Activated T-cell treated with anti-CD3 and anti-CD28 coated beads for 1 hour (primary cell): ENCODE results near the gene EFCAB11.

Experiments used
- DNase-seq: peaks from one replicate; pipeline ENCODE4 v3.0.0-alpha.2; 2020; ENCODE audit warnings: low read depth

Gene EFCAB11

GRCh38 chr14:89956661-89957009 is 2.1 kb upstream of the EFCAB11 start:
- DNase-seq = no peak

- peak; percentile 97 for DNase-seq
Measured at GRCh38 chr14:89955745-89956660, 1.5 kb upstream of the EFCAB11 start, which contains the start of gene TDP1. TSS of gene TDP1 (plus strand) at chr14:89955927. CDS start at chr14:89963115, 7,188 bp downstream.

GRCh38 chr14:89955022-89955744 is 653 bp upstream of the EFCAB11 start:
- no peak for DNase-seq

- no peak for DNase-seq
Measured at GRCh38 chr14:89953602-89954001, 928 bp downstream of the EFCAB11 start.

- DNase-seq = no peak
Measured at GRCh38 chr14:89952576-89952975, 2.0 kb downstream of the EFCAB11 start.

- DNase-seq = no peak
Measured at GRCh38 chr14:89947344-89947743, 7.2 kb downstream of the EFCAB11 start.

GRCh38 chr14:89941830-89942377 is 12.6 kb downstream of the EFCAB11 start:
- no peak for DNase-seq

- DNase-seq = no peak
Measured at GRCh38 chr14:89936654-89937185, 17.8 kb downstream of the EFCAB11 start.

- no peak for DNase-seq
Measured at GRCh38 chr14:89933002-89933401, 21.5 kb downstream of the EFCAB11 start.

- no peak for DNase-seq
Measured at GRCh38 chr14:89927186-89927865, 27.2 kb downstream of the EFCAB11 start.

GRCh38 chr14:89926694-89927093 is 27.8 kb downstream of the EFCAB11 start:
- no peak for DNase-seq

- no peak for DNase-seq
Measured at GRCh38 chr14:89924268-89924667, 30.3 kb downstream of the EFCAB11 start.

- no peak for DNase-seq
Measured at GRCh38 chr14:89922031-89922907, 32.3 kb downstream of the EFCAB11 start.

- no peak for DNase-seq
Measured at GRCh38 chr14:89921346-89921745, 33.2 kb downstream of the EFCAB11 start.

GRCh38 chr14:89920056-89920455 is 34.5 kb downstream of the EFCAB11 start:
- DNase-seq = no peak

- no peak for DNase-seq
Measured at GRCh38 chr14:89918721-89919120, 35.8 kb downstream of the EFCAB11 start.

- peak; percentile 42 for DNase-seq
Measured at GRCh38 chr14:89915114-89915878, 39.2 kb downstream of the EFCAB11 start.

GRCh38 chr14:89912667-89913211 is 41.8 kb downstream of the EFCAB11 start:
- no peak for DNase-seq

GRCh38 chr14:89912221-89912620 is 42.3 kb downstream of the EFCAB11 start:
- DNase-seq = no peak
